Neuronal stem cell (in vitro differentiated cells): ENCODE data around the gene SYNCRIP.
"Not testable (repeated sequence)": the region's sequence is repeated elsewhere in the genome, so short reads cannot be mapped to it uniquely, and the experiment has no call there.

Source experiments
- DNase-seq: peaks from one replicate; pipeline ENCODE4 v3.0.0-alpha.2; 2013; ENCODE audit warnings: low spot score
- H2AFZ ChIP-seq: one replicate; pipeline ENCODE4 v1.6.1; 2013; ENCODE audit warnings: mild to moderate bottlenecking, low read length, inconsistent platforms
- H2AK5ac ChIP-seq: 2 replicates; pipeline ENCODE4 v1.6.1; 2013; ENCODE audit warnings: low read depth, mild to moderate bottlenecking, inconsistent platforms, low read length, moderate library complexity, mixed read lengths
- H2BK120ac ChIP-seq: 2 replicates; pipeline ENCODE4 v1.6.1; 2013; ENCODE audit warnings: low read depth, mild to moderate bottlenecking, inconsistent platforms, low read length, moderate library complexity, mixed read lengths
- H2BK12ac ChIP-seq: one replicate; pipeline ENCODE4 v1.6.1; 2013; ENCODE audit warnings: low read length, inconsistent platforms
- H2BK15ac ChIP-seq: 2 replicates; pipeline ENCODE4 v1.6.1; 2013; ENCODE audit warnings: mild to moderate bottlenecking, low read length, inconsistent platforms, mixed read lengths
- H2BK5ac ChIP-seq: one replicate; pipeline ENCODE4 v1.6.1; 2013; ENCODE audit warnings: inconsistent platforms, mild to moderate bottlenecking, low read length, moderate library complexity
- H3K14ac ChIP-seq: one replicate; pipeline ENCODE4 v1.6.1; 2013; ENCODE audit warnings: low read length, inconsistent platforms
- H3K18ac ChIP-seq: 2 replicates; pipeline ENCODE4 v1.6.1; 2013; ENCODE audit warnings: low read length, inconsistent platforms
- H3K23ac ChIP-seq: 2 replicates; pipeline ENCODE4 v1.6.1; 2013; ENCODE audit warnings: low read depth, mild to moderate bottlenecking, mixed read lengths, low read length, inconsistent platforms; ENCODE audit not compliant: poor library complexity
- H3K27ac ChIP-seq: replicated peaks from 3 replicates; pipeline ENCODE4 v1.5.1; 2013; ENCODE audit warnings: low read length, inconsistent platforms
- H3K27me3 ChIP-seq, 3 experiments: 2 replicates each; pipeline ENCODE4 v1.6.1; 2013; ENCODE audit warnings: low read length in 3 of 3, mild to moderate bottlenecking in 2 of 3, inconsistent platforms in 1 of 3, low read depth in 1 of 3, mixed read lengths in 1 of 3, moderate library complexity in 1 of 3; ENCODE audit not compliant: control insufficient read depth in 3 of 3, insufficient read depth in 3 of 3
- H3K36me3 ChIP-seq, 2 donors: replicated peaks in 1 of 2; 2 replicates each; pipeline ENCODE4 v1.6.1; 2013; ENCODE audit warnings: low read length in 2 of 2; ENCODE audit not compliant: control insufficient read depth in 2 of 2, insufficient read depth in 2 of 2
- H3K4ac ChIP-seq: 2 replicates; pipeline ENCODE4 v1.6.1; 2013; ENCODE audit warnings: inconsistent platforms, mild to moderate bottlenecking, low read length, moderate library complexity
- H3K4me1 ChIP-seq, 2 donors: 1 replicate in 1 of 2; 2 replicates in 1 of 2; pipeline ENCODE4 v1.6.1; 2013; ENCODE audit warnings: low read length in 2 of 2, low read depth in 1 of 2; ENCODE audit not compliant: control insufficient read depth in 2 of 2, insufficient read depth in 1 of 2
- H3K4me2 ChIP-seq: one replicate; pipeline ENCODE4 v1.6.1; 2013; ENCODE audit warnings: mild to moderate bottlenecking, low read length, inconsistent platforms; ENCODE audit not compliant: insufficient read depth, poor library complexity, severe bottlenecking
- H3K4me3 ChIP-seq, 2 donors: 2 replicates each; pipeline ENCODE4 v1.5.1; 2013; ENCODE audit warnings: low read length in 2 of 2, mild to moderate bottlenecking in 2 of 2, inconsistent platforms in 1 of 2, moderate library complexity in 1 of 2
- H3K79me1 ChIP-seq: one replicate; pipeline ENCODE4 v1.6.1; 2013; ENCODE audit warnings: low read depth, mild to moderate bottlenecking, inconsistent platforms, low read length, moderate library complexity
- H3K9ac ChIP-seq: one replicate; pipeline ENCODE4 v1.6.1; 2013; ENCODE audit warnings: mild to moderate bottlenecking, low read depth, low read length, inconsistent platforms; ENCODE audit not compliant: poor library complexity
- H3K9me3 ChIP-seq, 2 donors: replicated peaks in 1 of 2; 2 replicates each; pipeline versions ENCODE3 to v1.6.1; 2013; ENCODE audit warnings: low read length in 2 of 2, mild to moderate bottlenecking in 2 of 2, inconsistent platforms in 1 of 2, low read depth in 1 of 2, mixed read lengths in 1 of 2, moderate library complexity in 1 of 2; ENCODE audit not compliant: control insufficient read depth in 2 of 2, insufficient read depth in 1 of 2
- H4K8ac ChIP-seq: one replicate; pipeline ENCODE4 v1.6.1; 2013; ENCODE audit warnings: low read depth, mild to moderate bottlenecking, inconsistent platforms, low read length, moderate library complexity
- H4K91ac ChIP-seq: one replicate; pipeline ENCODE4 v1.6.1; 2013; ENCODE audit warnings: low read length, low read depth, mild to moderate bottlenecking, inconsistent platforms; ENCODE audit not compliant: poor library complexity
- WGBS, 2 donors: extraction: QIAGEN DNeasy Blood & Tissue Kit; methylation state at CpG; one replicate each; pipeline ENCODE4 v1.1.7; 2013; ENCODE audit warnings: missing lambda C conversion rate in 2 of 2, mixed read lengths in 1 of 2; ENCODE audit not compliant: insufficient read length in 2 of 2, insufficient replicate concordance in 1 of 2; ENCODE audit errors: extremely low coverage in 2 of 2; 5-methylcytosine and 5-hydroxymethylcytosine counted together

The SYNCRIP gene

GRCh38 chr6:85684809-85685171 lies 42.1 kb upstream of the SYNCRIP start:
- no peak overlapping the region for H3K18ac ChIP-seq
- H2BK15ac ChIP-seq = no peak overlapping the region
- H3K4me2 ChIP-seq = no peak overlapping the region
- H3K23ac ChIP-seq = no peak overlapping the region
- no peak overlapping the region for H2BK5ac ChIP-seq
- DNase-seq = no peak
- no peak overlapping the region for H3K27ac ChIP-seq
- no peaks in the 10 kb centered on the region for H3K36me3 ChIP-seq
- no peak overlapping the region for H3K14ac ChIP-seq
- H3K4me3 ChIP-seq = no peak overlapping the region
- no peak overlapping the region for H2BK120ac ChIP-seq
- H4K8ac ChIP-seq = no peak overlapping the region
- H3K9me3 ChIP-seq = peaks cover 0 to 3% of the 10 kb centered on the region in 2 donors
- H3K4ac ChIP-seq = no peak overlapping the region
- H2AFZ ChIP-seq = no peak overlapping the region
- H3K79me1 ChIP-seq = peaks cover 2% of the 10 kb centered on the region
- no peaks in the 10 kb centered on the region for H3K27me3 ChIP-seq
- no peak overlapping the region for H2BK12ac ChIP-seq
- WGBS, 2 donors = no CpG with 5 or more reads among the region's 2 CpGs
- H2AK5ac ChIP-seq = no peak overlapping the region
- H4K91ac ChIP-seq = no peak overlapping the region
- H3K9ac ChIP-seq = no peak overlapping the region
- no peaks in the 10 kb centered on the region for H3K4me1 ChIP-seq

GRCh38 chr6:85684133-85684808 lies 41.6 kb upstream of the SYNCRIP start:
- Histone ChIP-seq H2BK5ac (no peak overlapping the region), H3K23ac (no peak overlapping the region), H3K36me3 (no peaks in the 10 kb centered on the region), H3K4me1 (no peaks in the 10 kb centered on the region), H3K27me3 (no peaks in the 10 kb centered on the region), H3K4me2 (no peak overlapping the region), H3K14ac (no peak overlapping the region), H3K9ac (no peak overlapping the region), H2BK12ac (no peak overlapping the region), H3K4ac (no peak overlapping the region), H4K8ac (no peak overlapping the region), H4K91ac (no peak overlapping the region), H2AFZ (no peak overlapping the region), H2AK5ac (no peak overlapping the region), H2BK120ac (no peak overlapping the region), H3K4me3 (no peak overlapping the region), H2BK15ac (no peak overlapping the region), H3K27ac (no peak overlapping the region), H3K18ac (no peak overlapping the region), H3K9me3 (peaks cover 0 to 3% of the 10 kb centered on the region in 2 donors), H3K79me1 (peaks cover 2% of the 10 kb centered on the region)
- no peak for DNase-seq
- no CpG with 5 or more reads among the region's 2 CpGs for WGBS, 2 donors

- H3K27me3 ChIP-seq, H2AFZ ChIP-seq, H2BK12ac ChIP-seq, H2AK5ac ChIP-seq, H3K79me1 ChIP-seq, H4K91ac ChIP-seq, H3K4me1 ChIP-seq, H2BK5ac ChIP-seq, H3K14ac ChIP-seq, H3K4ac ChIP-seq, DNase-seq, H4K8ac ChIP-seq, H3K18ac ChIP-seq, H2BK15ac ChIP-seq, H3K23ac ChIP-seq, H3K9me3 ChIP-seq, H3K4me2 ChIP-seq, H3K9ac ChIP-seq, H3K36me3 ChIP-seq, H2BK120ac ChIP-seq, H3K4me3 ChIP-seq, H3K27ac ChIP-seq: not testable (repeated sequence)
- WGBS, 2 donors = no CpG with 5 or more reads among the region's 4 CpGs
These were observed 39.2 kb upstream of the SYNCRIP start for GRCh38 chr6:85681899-85682298.

GRCh38 chr6:85680388-85680787 lies 37.7 kb upstream of the SYNCRIP start:
- H3K4me2 ChIP-seq = no peak overlapping the region
- no peak overlapping the region for H3K18ac ChIP-seq
- no peak for DNase-seq
- no peak overlapping the region for H3K14ac ChIP-seq
- H4K8ac ChIP-seq = no peak overlapping the region
- H2BK15ac ChIP-seq = no peak overlapping the region
- H2AFZ ChIP-seq = no peak overlapping the region
- peaks cover 2% of the 10 kb centered on the region for H3K79me1 ChIP-seq
- no peak overlapping the region for H2BK120ac ChIP-seq
- peak overlapping the region in 1 of 2 donors; percentile 90 for H3K4me3 ChIP-seq
- no peak overlapping the region for H4K91ac ChIP-seq
- no peak overlapping the region for H3K4ac ChIP-seq
- peaks cover under 1 to 12% of the 10 kb centered on the region in 2 donors for H3K4me1 ChIP-seq
- H3K23ac ChIP-seq = no peak overlapping the region
- peaks cover 0 to 23% of the 10 kb centered on the region in 2 donors for H3K36me3 ChIP-seq
- peaks cover 0 to 3% of the 10 kb centered on the region in 2 donors for H3K9me3 ChIP-seq
- no peak overlapping the region for H3K9ac ChIP-seq
- H3K27ac ChIP-seq = no peak overlapping the region
- no peak overlapping the region for H2BK5ac ChIP-seq
- H3K27me3 ChIP-seq = no peaks in the 10 kb centered on the region
- WGBS, 2 donors = no CpG with 5 or more reads among the region's 7 CpGs
- H2BK12ac ChIP-seq = no peak overlapping the region
- no peak overlapping the region for H2AK5ac ChIP-seq
